Chondrocyte (in vitro differentiated cells): ENCODE measurements around the gene LIMS1. TPM values are rescaled to one million over a fixed set of nuclear protein-coding genes. Genes with fewer than 3 reads are reported as not detected.
"Not testable (repeated sequence)": the region's sequence is repeated elsewhere in the genome, so short reads cannot be mapped to it uniquely, and the experiment has no call there.

Source experiments
- DNase-seq: peaks from one replicate; pipeline ENCODE4 v3.0.0; 2021; ENCODE audit warnings: mixed read lengths, low spot score
- H3K27ac Mint-ChIP-seq: one replicate; pipeline ENCODE4 v1.8.0; 2021; ENCODE audit warnings: mild to moderate bottlenecking, moderate library complexity, mixed read lengths; ENCODE audit not compliant: unreplicated experiment
- H3K27me3 Mint-ChIP-seq: 2 replicates; pipeline ENCODE4 v1.8.0; 2021; ENCODE audit warnings: low read depth, mixed read lengths
- H3K36me3 Mint-ChIP-seq: 2 replicates; pipeline ENCODE4 v1.8.0; 2021; ENCODE audit warnings: low read depth, mixed read lengths
- H3K4me1 Mint-ChIP-seq: 2 replicates; pipeline ENCODE4 v1.8.0; 2021; ENCODE audit warnings: low read depth, mild to moderate bottlenecking, mixed read lengths
- H3K4me3 Mint-ChIP-seq: one replicate; pipeline ENCODE4 v1.8.0; 2021; ENCODE audit warnings: mild to moderate bottlenecking, moderate library complexity, mixed read lengths; ENCODE audit not compliant: unreplicated experiment
- H3K9me3 Mint-ChIP-seq: 2 replicates; pipeline ENCODE4 v1.8.0; 2021; ENCODE audit warnings: low read depth, mixed read lengths
- CTCF ChIP-seq: fragments of 200-600 bp; sonication (generic); IDR thresholded peaks from 2 replicates; pipeline ENCODE4 v1.5.0; 2021; ENCODE audit warnings: antibody characterized with exemption, mild to moderate bottlenecking, moderate library complexity
- total RNA-seq: library from RNA; stranded (reverse); gene quantifications from 3 replicates; pipeline ENCODE4 v1.2.1, GENCODE V29; 2021

Gene LIMS1
- total RNA-seq, 1 donor from 2014 or later = 145 TPM

GRCh38 chr2:108591163-108591562 is 56.9 kb downstream of the LIMS1 start:
- Mint-ChIP-seq H3K27me3 (no peaks in the 10 kb centered on the region), H3K4me3 (no peak overlapping the region), H3K4me1 (peaks cover 95% of the 10 kb centered on the region), H3K36me3 (no peaks in the 10 kb centered on the region), H3K9me3 (no peaks in the 10 kb centered on the region), H3K27ac (peak overlapping the region; percentile 45)
- DNase-seq = no peak
- no peak for TF ChIP-seq CTCF

- H3K27ac Mint-ChIP-seq = peak overlapping the region; percentile 99
- DNase-seq = no peak
- H3K27me3 Mint-ChIP-seq = no peaks in the 10 kb centered on the region
- no peaks in the 10 kb centered on the region for H3K36me3 Mint-ChIP-seq
- peaks cover 87% of the 10 kb centered on the region for H3K4me1 Mint-ChIP-seq
- peak overlapping the region; percentile 52 for H3K4me3 Mint-ChIP-seq
- no peaks in the 10 kb centered on the region for H3K9me3 Mint-ChIP-seq
- peak; percentile 66 for TF ChIP-seq CTCF
Measured at GRCh38 chr2:108593547-108594098, 59.4 kb downstream of the LIMS1 start.

GRCh38 chr2:108594132-108594981 is 60.1 kb downstream of the LIMS1 start:
- peak; percentile 40 for TF ChIP-seq CTCF
- DNase-seq = no peak
- H3K4me3 Mint-ChIP-seq = peak overlapping the region; percentile 39
- no peaks in the 10 kb centered on the region for H3K36me3 Mint-ChIP-seq
- H3K4me1 Mint-ChIP-seq = peaks cover 85% of the 10 kb centered on the region
- peak overlapping the region; percentile 99 for H3K27ac Mint-ChIP-seq
- peaks cover 4% of the 10 kb centered on the region for H3K9me3 Mint-ChIP-seq
- H3K27me3 Mint-ChIP-seq = no peaks in the 10 kb centered on the region

- TF ChIP-seq CTCF = no peak
- Mint-ChIP-seq H3K9me3 (peaks cover 5% of the 10 kb centered on the region), H3K4me3 (peak overlapping the region; percentile 20), H3K4me1 (peaks cover 80% of the 10 kb centered on the region), H3K27me3 (no peaks in the 10 kb centered on the region), H3K36me3 (no peaks in the 10 kb centered on the region), H3K27ac (peak overlapping the region; percentile 99)
- DNase-seq = no peak
Measured at GRCh38 chr2:108594982-108595464, 60.8 kb downstream of the LIMS1 start.

- peak overlapping the region; percentile 99 for H3K27ac Mint-ChIP-seq
- DNase-seq, H3K9me3 Mint-ChIP-seq, H3K36me3 Mint-ChIP-seq, H3K27me3 Mint-ChIP-seq: not testable (repeated sequence)
- H3K4me3 Mint-ChIP-seq = peak overlapping the region; percentile 25
- peaks cover 72% of the 10 kb centered on the region for H3K4me1 Mint-ChIP-seq
Measured at GRCh38 chr2:108595771-108596170, 61.5 kb downstream of the LIMS1 start.
